Coronary artery (tissue), 2 donors: ENCODE measurements around the gene ST14.
"Not testable (repeated sequence)": the region's sequence is repeated elsewhere in the genome, so short reads cannot be mapped to it uniquely, and the experiment has no call there.

Source experiments
- DNase-seq: peaks from one replicate; pipeline ENCODE4 v3.0.0-alpha.2; 2017; ENCODE audit warnings: low spot score
- H3K27ac ChIP-seq, 2 donors: fragments of 200-600 bp; sonication (generic); one replicate each; pipeline ENCODE4 v1.5.1; 2016 to 2019
- H3K4me3 ChIP-seq: fragments of 200-600 bp; sonication (generic); 2 replicates; pipeline ENCODE4 v1.5.1; 2016; ENCODE audit warnings: mild to moderate bottlenecking, moderate library complexity
- TF ChIP-seq, protein P1 (sequence below): fragments of 200-600 bp; sonication (generic); IDR thresholded peaks from one replicate; pipeline ENCODE4 v1.5.1; 2019; ENCODE audit warnings: antibody characterized with exemption

The ST14 gene

GRCh38 chr11:130188047-130188446, 28.5 kb downstream of the ST14 start:
- Histone ChIP-seq H3K27ac (no peak overlapping the region), H3K4me3 (no peak overlapping the region)
- DNase-seq = no peak
- TF ChIP-seq, protein P1, sequence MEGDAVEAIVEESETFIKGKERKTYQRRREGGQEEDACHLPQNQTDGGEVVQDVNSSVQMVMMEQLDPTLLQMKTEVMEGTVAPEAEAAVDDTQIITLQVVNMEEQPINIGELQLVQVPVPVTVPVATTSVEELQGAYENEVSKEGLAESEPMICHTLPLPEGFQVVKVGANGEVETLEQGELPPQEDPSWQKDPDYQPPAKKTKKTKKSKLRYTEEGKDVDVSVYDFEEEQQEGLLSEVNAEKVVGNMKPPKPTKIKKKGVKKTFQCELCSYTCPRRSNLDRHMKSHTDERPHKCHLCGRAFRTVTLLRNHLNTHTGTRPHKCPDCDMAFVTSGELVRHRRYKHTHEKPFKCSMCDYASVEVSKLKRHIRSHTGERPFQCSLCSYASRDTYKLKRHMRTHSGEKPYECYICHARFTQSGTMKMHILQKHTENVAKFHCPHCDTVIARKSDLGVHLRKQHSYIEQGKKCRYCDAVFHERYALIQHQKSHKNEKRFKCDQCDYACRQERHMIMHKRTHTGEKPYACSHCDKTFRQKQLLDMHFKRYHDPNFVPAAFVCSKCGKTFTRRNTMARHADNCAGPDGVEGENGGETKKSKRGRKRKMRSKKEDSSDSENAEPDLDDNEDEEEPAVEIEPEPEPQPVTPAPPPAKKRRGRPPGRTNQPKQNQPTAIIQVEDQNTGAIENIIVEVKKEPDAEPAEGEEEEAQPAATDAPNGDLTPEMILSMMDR = no peak

GRCh38 chr11:130188585-130189347, 29.2 kb downstream of the ST14 start:
- Histone ChIP-seq H3K27ac (no peak overlapping the region), H3K4me3 (no peak overlapping the region)
- TF ChIP-seq, protein P1 = no peak
- no peak for DNase-seq

DNA sequence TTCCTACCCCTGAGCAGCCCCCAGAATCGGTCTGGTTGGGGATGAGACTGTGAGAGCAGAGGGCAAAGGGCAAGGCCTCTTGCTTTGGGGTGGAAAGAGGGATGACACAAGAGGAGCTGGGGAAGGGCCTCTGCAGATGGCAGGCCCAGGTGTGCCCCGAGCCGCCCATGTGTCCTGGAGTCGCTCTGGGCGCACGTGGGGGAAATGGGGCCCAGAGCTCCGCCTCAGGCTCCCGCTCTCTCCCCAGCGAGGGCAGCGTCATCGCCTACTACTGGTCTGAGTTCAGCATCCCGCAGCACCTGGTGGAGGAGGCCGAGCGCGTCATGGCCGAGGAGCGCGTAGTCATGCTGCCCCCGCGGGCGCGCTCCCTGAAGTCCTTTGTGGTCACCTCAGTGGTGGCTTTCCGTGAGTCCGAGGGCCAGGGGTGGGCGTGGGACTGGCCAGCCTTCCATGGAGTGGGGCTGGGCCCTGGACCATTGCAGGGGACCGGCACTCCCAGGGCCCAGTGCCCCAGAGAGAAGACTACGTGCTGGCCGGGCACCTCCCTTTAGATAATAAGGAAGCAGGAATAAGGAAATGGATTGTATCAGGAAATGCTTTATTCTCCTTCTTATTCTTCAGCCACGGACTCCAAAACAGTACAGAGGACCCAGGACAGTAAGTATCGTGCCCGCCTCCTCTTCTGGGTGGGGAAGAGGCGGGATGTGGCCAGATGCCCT, 30.1 kb downstream of the ST14 start:
- no peak for DNase-seq
- Histone ChIP-seq H3K4me3 (no peak overlapping the region), H3K27ac (no peak overlapping the region)
- TF ChIP-seq, protein P1 = no peak

DNA sequence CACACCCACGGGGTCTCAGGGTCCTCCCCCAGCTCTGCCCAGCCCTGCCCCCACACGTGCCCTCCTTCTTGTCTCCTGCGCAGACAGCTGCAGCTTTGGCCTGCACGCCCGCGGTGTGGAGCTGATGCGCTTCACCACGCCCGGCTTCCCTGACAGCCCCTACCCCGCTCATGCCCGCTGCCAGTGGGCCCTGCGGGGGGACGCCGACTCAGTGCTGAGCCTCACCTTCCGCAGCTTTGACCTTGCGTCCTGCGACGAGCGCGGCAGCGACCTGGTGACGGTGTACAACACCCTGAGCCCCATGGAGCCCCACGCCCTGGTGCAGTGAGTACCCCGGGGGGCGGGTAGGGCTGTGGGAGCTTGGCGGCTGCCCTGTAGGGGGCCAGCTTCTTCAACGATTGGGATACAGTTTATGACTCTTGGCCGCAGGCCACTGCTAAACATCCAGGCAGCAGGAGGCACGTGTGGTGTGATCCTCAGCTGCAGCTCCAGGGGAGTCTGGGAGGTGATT, 30.8 kb downstream of the ST14 start:
- no peak overlapping the region for H3K4me3 ChIP-seq
- TF ChIP-seq, protein P1 = no peak
- no peak overlapping the region for H3K27ac ChIP-seq
- no peak for DNase-seq

DNA sequence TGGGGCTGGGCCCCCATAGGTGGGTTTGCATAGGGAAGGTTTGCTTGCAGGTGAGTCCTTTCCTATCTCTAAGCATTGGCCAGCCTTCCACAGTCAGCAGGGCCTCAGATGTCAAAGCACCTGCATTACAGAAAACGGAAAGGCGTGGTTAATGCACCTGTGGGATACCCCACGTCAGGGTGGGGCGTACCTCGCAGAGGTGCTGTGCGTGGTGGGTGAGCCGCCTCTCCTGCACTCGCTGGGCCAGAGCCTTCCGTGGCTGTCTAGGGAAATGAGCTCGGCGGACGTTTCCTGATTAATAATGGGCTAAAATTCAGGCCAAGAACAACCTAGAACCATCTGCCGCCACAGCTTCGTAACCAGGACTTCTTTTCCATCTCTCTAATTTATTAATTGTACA, 32.3 kb downstream of the ST14 start:
- DNase-seq = no peak
- H3K27ac ChIP-seq = no peak overlapping the region
- no peak overlapping the region for H3K4me3 ChIP-seq
- TF ChIP-seq, protein P1 = no peak

DNA sequence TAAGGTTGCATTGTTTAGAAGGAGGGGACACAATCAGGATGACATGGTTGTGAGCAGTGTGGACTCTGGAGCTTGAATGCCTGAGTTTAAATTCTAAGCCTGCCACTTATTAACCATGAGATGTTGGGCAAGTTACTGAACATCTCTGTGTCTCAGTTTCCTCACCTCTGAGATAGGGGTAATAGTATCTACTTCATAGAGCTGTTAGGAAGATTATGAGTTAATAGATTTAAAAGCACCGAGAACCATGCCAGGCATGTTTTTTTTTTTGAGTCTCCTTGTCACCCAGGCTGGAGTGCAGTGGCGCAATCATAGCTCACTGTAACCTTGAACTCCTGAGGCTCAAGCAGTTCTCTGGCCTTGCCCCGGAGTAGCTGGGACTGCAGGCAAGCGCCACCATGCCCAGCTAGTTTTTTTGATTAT, 33.3 kb downstream of the ST14 start:
- no peak overlapping the region for H3K27ac ChIP-seq
- TF ChIP-seq, protein P1 = no peak

DNA sequence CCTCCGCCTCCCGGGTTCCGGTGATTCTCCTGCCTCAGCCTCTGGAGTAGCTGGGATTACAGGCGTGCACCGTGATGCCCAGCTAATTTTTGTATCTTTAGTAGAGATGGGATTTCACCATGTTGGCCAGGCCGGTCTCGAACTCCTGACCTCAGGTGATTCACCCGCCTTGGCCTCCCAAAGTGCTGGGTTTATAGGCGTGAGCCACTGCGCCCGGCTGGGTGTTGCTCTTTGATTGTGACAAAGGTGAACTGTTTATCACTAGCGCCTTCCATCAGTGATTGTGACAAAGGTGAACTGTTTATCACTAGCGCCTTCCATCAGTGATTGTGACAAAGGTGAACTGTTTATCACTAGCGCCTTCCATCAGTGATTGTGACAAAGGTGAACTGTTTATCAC, 34.0 kb downstream of the ST14 start:
- DNase-seq, H3K27ac ChIP-seq: not testable (repeated sequence)

More for the DNA sequence above, 33.3 kb downstream of the ST14 start:
- no peak overlapping the region for H3K4me3 ChIP-seq
- no peak for DNase-seq

More for the DNA sequence above, 34.0 kb downstream of the ST14 start:
- H3K4me3 ChIP-seq = not testable (repeated sequence)
